Activated CD4-positive, alpha-beta memory T cell treated with anti-CD3 and anti-CD28 coated beads, Interleukin-2, amount 10 ng/mL, durations not matched to agents 7 days and 5 days (primary cell): ENCODE data around the gene GJB2. TPM values are rescaled to one million over a fixed set of nuclear protein-coding genes. Genes with fewer than 3 reads are reported as not detected.
A peak's percentile ranks its signal among the peaks of the same experiment; 100 is the strongest.

Experiments
- CTCF ChIA-PET: fragments of 350-600 bp; sonication (Branson Sonifier 250); formaldehyde crosslinking; loops from one replicate; lab custom pipeline; 2021; ENCODE audit warnings: antibody characterized with exemption, inconsistent platforms; lab: Charles Lee
- POLR2A ChIA-PET: fragments of 350-600 bp; sonication (Branson Sonifier 250); formaldehyde crosslinking; loops from one replicate; lab custom pipeline; 2021; ENCODE audit warnings: antibody characterized with exemption; lab: Charles Lee
- DNase-seq: peaks from one replicate; pipeline ENCODE4 v3.0.0-alpha.2; 2020
- H3K27ac Mint-ChIP-seq: one replicate; pipeline ENCODE4 v1.8.0; 2021; ENCODE audit warnings: mild to moderate bottlenecking, mixed read lengths
- H3K27me3 Mint-ChIP-seq: one replicate; pipeline ENCODE4 v1.8.0; 2021; ENCODE audit warnings: mixed read lengths
- H3K36me3 Mint-ChIP-seq: one replicate; pipeline ENCODE4 v1.8.0; 2021; ENCODE audit warnings: low read depth, mixed read lengths
- H3K4me1 Mint-ChIP-seq: one replicate; pipeline ENCODE4 v1.8.0; 2021; ENCODE audit warnings: mixed read lengths
- H3K4me3 Mint-ChIP-seq: one replicate; pipeline ENCODE4 v1.8.0; 2021; ENCODE audit warnings: mild to moderate bottlenecking, mixed read lengths
- H3K9me3 Mint-ChIP-seq: one replicate; pipeline ENCODE4 v1.8.0; 2021; ENCODE audit warnings: mixed read lengths
- total RNA-seq, 2 experiments: library from RNA; stranded (reverse); gene quantifications; one replicate each; pipeline ENCODE4 v1.2.3, GENCODE V29; 2021

The GJB2 gene
- total RNA-seq = 1 to 10 TPM; 5.6 to 5.8 TPM

- Mint-ChIP-seq H3K4me3 (peak within 1 kb of the TSS; percentile 63), H3K9me3 (no peaks in the 10 kb centered on the region), H3K4me1 (peaks cover 31% of the 10 kb centered on the region), H3K36me3 (no peaks in the 10 kb centered on the region), H3K27ac (no peak within 1 kb of the TSS), H3K27me3 (peaks cover 62% of the 10 kb centered on the region)
- POLR2A ChIA-PET = interaction anchor here (0.7 kb wide), 1 partner anchor 410 kb away, joined by 3 read pairs; no protein-coding TSS in a partner anchor
- CTCF ChIA-PET = interaction anchor here (0.6 kb wide), 1 partner anchor 698 kb away, joined by 3 read pairs; no protein-coding TSS in a partner anchor
- no peak for DNase-seq
Observed at GRCh38 chr13:20192836-20193161, at the start of gene GJB2. TSS of gene GJB2 (minus strand) at chr13:20192938. CDS start at chr13:20189581, 3,357 bp downstream.

- CTCF ChIA-PET = interaction anchor here (1.6 kb wide), 1 partner anchor 44 kb away, joined by 4 read pairs; no protein-coding TSS in a partner anchor
- H3K4me3 Mint-ChIP-seq = no peak overlapping the region
- DNase-seq = no peak
- H3K27me3 Mint-ChIP-seq = peaks cover 24% of the 10 kb centered on the region
- POLR2A ChIA-PET = no interaction called here
- H3K9me3 Mint-ChIP-seq = no peaks in the 10 kb centered on the region
- no peak overlapping the region for H3K27ac Mint-ChIP-seq
- H3K36me3 Mint-ChIP-seq = no peaks in the 10 kb centered on the region
- H3K4me1 Mint-ChIP-seq = no peaks in the 10 kb centered on the region
Observed at GRCh38 chr13:20241593-20241992, 48.9 kb upstream of the GJB2 start.

GRCh38 chr13:20239748-20240147 lies 47.0 kb upstream of the GJB2 start:
- no peak overlapping the region for H3K27ac Mint-ChIP-seq
- H3K4me1 Mint-ChIP-seq = no peaks in the 10 kb centered on the region
- H3K36me3 Mint-ChIP-seq = no peaks in the 10 kb centered on the region
- POLR2A ChIA-PET = no interaction called here
- peaks cover 21% of the 10 kb centered on the region for H3K27me3 Mint-ChIP-seq
- H3K9me3 Mint-ChIP-seq = no peaks in the 10 kb centered on the region
- DNase-seq = no peak
- no peak overlapping the region for H3K4me3 Mint-ChIP-seq
- CTCF ChIA-PET = no interaction called here

- CTCF ChIA-PET = interaction anchor here (1.1 kb wide), 1 partner anchor 9 kb away, joined by 3 read pairs; no protein-coding TSS in a partner anchor
Observed at GRCh38 chr13:20232556-20233277, 40.0 kb upstream of the GJB2 start.

DNA sequence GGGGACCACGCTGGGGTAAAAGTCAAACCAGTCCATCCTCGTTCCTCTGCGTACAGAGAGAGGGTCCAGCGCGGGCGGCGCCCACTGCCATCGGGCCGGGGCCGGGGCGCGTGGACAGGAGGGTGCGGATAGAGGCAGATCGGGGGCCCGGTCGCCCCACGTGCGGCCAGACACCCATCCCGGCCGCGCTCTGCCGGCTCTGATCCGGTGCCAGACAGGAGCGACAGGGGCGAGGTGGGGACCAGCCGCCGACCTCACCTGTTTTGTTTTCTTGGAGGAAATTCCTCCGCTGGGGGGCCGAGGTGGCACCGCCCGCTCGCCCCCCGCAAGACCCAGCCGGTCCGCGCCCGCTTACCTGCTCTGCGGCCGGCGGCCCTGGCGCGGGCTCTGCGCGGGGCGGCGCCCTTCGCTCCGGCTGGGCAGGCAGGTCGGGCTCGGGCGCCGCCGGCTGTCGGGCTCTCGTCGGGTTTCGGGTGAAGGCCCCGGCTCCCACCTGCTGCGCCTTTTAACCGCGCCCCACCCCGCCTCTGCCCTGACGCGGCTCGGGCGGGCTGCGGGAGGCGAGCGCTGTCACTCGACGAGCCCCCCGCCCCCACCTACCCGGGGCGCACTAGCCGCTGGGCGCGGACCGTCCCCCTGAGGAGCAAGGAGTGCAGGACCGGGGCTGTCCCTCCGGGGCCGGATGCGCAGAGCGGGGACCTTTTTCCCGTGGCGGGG lies 39.3 kb upstream of the GJB2 start, which contains the start of gene GJB6:
TSS of gene GJB6 (minus strand) at position 481 of the 717 bp plus-strand sequence. CDS start 8,839 bp downstream, outside the sequence.
- ChIA-PET POLR2A (interaction anchor here (1.2 to 1.4 kb wide), 2 partner anchors 187 to 244 kb away, joined by 3 to 4 read pairs; no protein-coding TSS in a partner anchor), CTCF (interaction anchor here (1.1 kb wide), 1 partner anchor 8 kb away, joined by 3 read pairs; no protein-coding TSS in a partner anchor)
- Mint-ChIP-seq H3K36me3 (peaks cover 2% of the 10 kb centered on the region), H3K9me3 (no peaks in the 10 kb centered on the region), H3K4me3 (peak within 1 kb of the TSS; percentile 79), H3K27me3 (peaks cover 34% of the 10 kb centered on the region), H3K4me1 (peaks cover 21% of the 10 kb centered on the region), H3K27ac (peak within 1 kb of the TSS; percentile 63)
- DNase-seq = peak; percentile 34

More at GRCh38 chr13:20232556-20233277, 40.0 kb upstream of the GJB2 start:
- H3K27ac Mint-ChIP-seq = no peak overlapping the region
- POLR2A ChIA-PET = no interaction called here
- H3K36me3 Mint-ChIP-seq = peaks cover 2% of the 10 kb centered on the region
- peak overlapping the region; percentile 10 for H3K4me3 Mint-ChIP-seq
- H3K4me1 Mint-ChIP-seq = peaks cover 21% of the 10 kb centered on the region
- no peak for DNase-seq
- peaks cover 37% of the 10 kb centered on the region for H3K27me3 Mint-ChIP-seq
- H3K9me3 Mint-ChIP-seq = no peaks in the 10 kb centered on the region

GRCh38 chr13:20230913-20231838 lies 38.4 kb upstream of the GJB2 start:
- Mint-ChIP-seq H3K4me3 (peak overlapping the region; percentile 79), H3K9me3 (no peaks in the 10 kb centered on the region), H3K4me1 (peaks cover 21% of the 10 kb centered on the region), H3K36me3 (peaks cover 2% of the 10 kb centered on the region), H3K27me3 (peaks cover 33% of the 10 kb centered on the region), H3K27ac (peak overlapping the region; percentile 63)
- peak; percentile 34 for DNase-seq
- ChIA-PET CTCF (interaction anchor here (1.1 to 1.6 kb wide), 2 partner anchors 11 to 34 kb away, joined by 3 read pairs; no protein-coding TSS in a partner anchor), POLR2A (interaction anchor here (0.7 to 1.4 kb wide), 3 partner anchors 188 to 945 kb away, joined by 3 to 4 read pairs (median 3); partner anchors contain the start of genes MRPL57 and SKA3)

DNA sequence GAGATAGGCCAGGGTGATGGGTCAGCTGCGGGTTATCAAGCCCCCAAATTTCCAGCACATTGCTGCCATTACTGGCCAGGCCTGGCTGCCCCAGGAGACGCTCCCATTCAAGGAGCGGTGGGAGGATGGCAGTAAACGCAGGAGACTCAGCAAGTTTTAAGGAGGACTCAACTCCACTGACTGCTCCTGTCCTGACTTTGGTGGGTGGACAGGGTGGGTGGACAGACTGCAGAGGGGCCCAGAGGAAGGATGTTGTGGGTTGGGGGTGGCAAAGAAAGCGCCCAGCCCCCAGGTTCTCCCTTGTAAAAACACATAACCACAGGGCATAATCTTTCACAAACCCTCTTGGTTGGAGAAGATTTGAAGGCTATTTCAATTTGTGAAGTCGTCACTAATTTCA lies 35.0 kb upstream of the GJB2 start:
- no peak for DNase-seq
- H3K27ac Mint-ChIP-seq = no peak overlapping the region
- POLR2A ChIA-PET = no interaction called here
- H3K4me3 Mint-ChIP-seq = no peak overlapping the region
- H3K27me3 Mint-ChIP-seq = peaks cover 27% of the 10 kb centered on the region
- CTCF ChIA-PET = no interaction called here
- no peaks in the 10 kb centered on the region for H3K36me3 Mint-ChIP-seq
- H3K4me1 Mint-ChIP-seq = peaks cover 21% of the 10 kb centered on the region
- H3K9me3 Mint-ChIP-seq = no peaks in the 10 kb centered on the region

- no peak for DNase-seq
- ChIA-PET POLR2A (no interaction called here), CTCF (no interaction called here)
- peaks cover 24% of the 10 kb centered on the region for H3K4me1 Mint-ChIP-seq
- no peaks in the 10 kb centered on the region for H3K36me3 Mint-ChIP-seq
- H3K9me3 Mint-ChIP-seq = no peaks in the 10 kb centered on the region
- H3K27ac Mint-ChIP-seq = no peak overlapping the region
- peaks cover 25% of the 10 kb centered on the region for H3K27me3 Mint-ChIP-seq
- H3K4me3 Mint-ChIP-seq = no peak overlapping the region
Observed at GRCh38 chr13:20227288-20227687, 34.5 kb upstream of the GJB2 start.

- peaks cover 7% of the 10 kb centered on the region for H3K27me3 Mint-ChIP-seq
- H3K4me1 Mint-ChIP-seq = peaks cover 30% of the 10 kb centered on the region
- POLR2A ChIA-PET = no interaction called here
- no peak for DNase-seq
- no peak overlapping the region for H3K4me3 Mint-ChIP-seq
- H3K27ac Mint-ChIP-seq = no peak overlapping the region
- H3K36me3 Mint-ChIP-seq = no peaks in the 10 kb centered on the region
- CTCF ChIA-PET = no interaction called here
- H3K9me3 Mint-ChIP-seq = no peaks in the 10 kb centered on the region
Observed at GRCh38 chr13:20222553-20222952, 29.8 kb upstream of the GJB2 start.

GRCh38 chr13:20221772-20222171 lies 29.0 kb upstream of the GJB2 start:
- H3K27ac Mint-ChIP-seq = no peak overlapping the region
- no peaks in the 10 kb centered on the region for H3K36me3 Mint-ChIP-seq
- H3K27me3 Mint-ChIP-seq = peaks cover 10% of the 10 kb centered on the region
- H3K4me3 Mint-ChIP-seq = no peak overlapping the region
- CTCF ChIA-PET = no interaction called here
- POLR2A ChIA-PET = no interaction called here
- DNase-seq = no peak
- H3K4me1 Mint-ChIP-seq = peaks cover 30% of the 10 kb centered on the region
- no peaks in the 10 kb centered on the region for H3K9me3 Mint-ChIP-seq

DNA sequence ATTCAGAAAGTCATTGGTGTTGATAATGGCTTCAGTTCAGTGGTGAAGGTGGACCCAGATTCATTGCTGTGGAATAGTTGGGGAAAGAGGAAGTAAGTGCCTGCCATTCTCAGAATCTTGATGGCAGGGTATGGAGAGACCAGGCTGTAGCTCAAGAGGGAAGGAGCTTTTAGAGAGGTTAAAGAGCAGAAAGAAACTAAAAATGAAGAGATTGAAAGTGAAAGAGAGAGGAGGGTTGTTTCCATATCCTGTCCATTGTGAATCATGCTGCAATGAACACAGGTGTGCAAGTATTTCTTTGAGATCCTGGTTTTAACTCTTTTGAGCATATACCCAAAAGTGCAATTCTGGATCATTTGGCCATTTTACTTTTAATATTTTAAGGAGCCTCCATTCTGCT lies 26.8 kb upstream of the GJB2 start:
- ChIA-PET POLR2A (interaction anchor here (1.0 to 1.6 kb wide), 4 partner anchors 9 to 256 kb away, joined by 3 to 5 read pairs (median 3); no protein-coding TSS in a partner anchor), CTCF (interaction anchor here (0.9 to 1.7 kb wide), 3 partner anchors 23 to 491 kb away, joined by 3 to 8 read pairs (median 3); no protein-coding TSS in a partner anchor)
- H3K9me3 Mint-ChIP-seq = no peaks in the 10 kb centered on the region
- H3K27ac Mint-ChIP-seq = peak overlapping the region; percentile 75
- H3K36me3 Mint-ChIP-seq = no peaks in the 10 kb centered on the region
- H3K4me3 Mint-ChIP-seq = peak overlapping the region; percentile 50
- peaks cover 11% of the 10 kb centered on the region for H3K27me3 Mint-ChIP-seq
- peaks cover 30% of the 10 kb centered on the region for H3K4me1 Mint-ChIP-seq
- DNase-seq = no peak

DNA sequence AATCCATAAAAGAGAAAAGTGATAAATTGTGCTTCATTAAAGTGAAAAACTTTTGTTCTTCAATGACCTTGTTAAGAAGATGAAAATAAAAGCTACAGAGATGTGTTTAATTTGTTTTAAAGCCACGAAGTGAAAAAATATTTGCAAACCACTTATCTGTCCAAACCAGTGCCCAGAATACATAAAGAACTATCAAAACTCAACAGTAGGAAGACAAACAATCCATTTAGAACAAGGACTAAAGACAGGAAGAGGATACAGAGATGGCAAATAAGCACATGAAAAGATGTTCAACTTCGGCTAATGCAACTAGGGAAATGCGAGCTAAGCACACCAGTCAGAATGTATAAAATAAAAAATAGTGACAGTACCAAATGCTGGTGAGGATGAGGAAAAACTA lies 24.4 kb upstream of the GJB2 start:
- Mint-ChIP-seq H3K36me3 (no peaks in the 10 kb centered on the region), H3K4me1 (peaks cover 24% of the 10 kb centered on the region), H3K27ac (no peak overlapping the region), H3K27me3 (peaks cover 27% of the 10 kb centered on the region), H3K9me3 (no peaks in the 10 kb centered on the region), H3K4me3 (no peak overlapping the region)
- ChIA-PET POLR2A (no interaction called here), CTCF (interaction anchor here (0.9 kb wide), 1 partner anchor 39 kb away, joined by 3 read pairs; no protein-coding TSS in a partner anchor)
- DNase-seq = no peak
